OCI-LY1 (cell line): Measurements from ENCODE around the gene GLP2R.

ENCODE experiments used
- EZH2 ChIP-seq: fragments of 200-600 bp; sonication (generic), shearing (Covaris generic); IDR thresholded peaks from 2 replicates; pipeline ENCODE4 v1.8.0; 2017; ENCODE audit warnings: borderline replicate concordance, mixed run types, mild to moderate bottlenecking, antibody characterized with exemption, low read length, moderate library complexity, mixed read lengths
- TF ChIP-seq, protein P1 (sequence below): fragments of 200-600 bp; sonication (generic), shearing (Covaris generic); IDR thresholded peaks from 2 replicates; pipeline ENCODE4 v1.5.1; 2017; ENCODE audit warnings: mild to moderate bottlenecking, antibody characterized with exemption, low read length, moderate library complexity, mixed read lengths

GRCh38 chr17:9811086-9811485 is 14.6 kb upstream of the GLP2R start:
- TF ChIP-seq, protein P1, sequence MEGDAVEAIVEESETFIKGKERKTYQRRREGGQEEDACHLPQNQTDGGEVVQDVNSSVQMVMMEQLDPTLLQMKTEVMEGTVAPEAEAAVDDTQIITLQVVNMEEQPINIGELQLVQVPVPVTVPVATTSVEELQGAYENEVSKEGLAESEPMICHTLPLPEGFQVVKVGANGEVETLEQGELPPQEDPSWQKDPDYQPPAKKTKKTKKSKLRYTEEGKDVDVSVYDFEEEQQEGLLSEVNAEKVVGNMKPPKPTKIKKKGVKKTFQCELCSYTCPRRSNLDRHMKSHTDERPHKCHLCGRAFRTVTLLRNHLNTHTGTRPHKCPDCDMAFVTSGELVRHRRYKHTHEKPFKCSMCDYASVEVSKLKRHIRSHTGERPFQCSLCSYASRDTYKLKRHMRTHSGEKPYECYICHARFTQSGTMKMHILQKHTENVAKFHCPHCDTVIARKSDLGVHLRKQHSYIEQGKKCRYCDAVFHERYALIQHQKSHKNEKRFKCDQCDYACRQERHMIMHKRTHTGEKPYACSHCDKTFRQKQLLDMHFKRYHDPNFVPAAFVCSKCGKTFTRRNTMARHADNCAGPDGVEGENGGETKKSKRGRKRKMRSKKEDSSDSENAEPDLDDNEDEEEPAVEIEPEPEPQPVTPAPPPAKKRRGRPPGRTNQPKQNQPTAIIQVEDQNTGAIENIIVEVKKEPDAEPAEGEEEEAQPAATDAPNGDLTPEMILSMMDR: no peak
- TF ChIP-seq EZH2: no peak
